Endodermal cell (in vitro differentiated cells): ENCODE data around the gene USP47. TPM values are rescaled to one million over a fixed set of nuclear protein-coding genes. Genes with fewer than 3 reads are reported as not detected.

Experiments used
- DNase-seq: peaks from one replicate; pipeline ENCODE4 v3.0.0-alpha.2; 2017
- H3K27ac ChIP-seq: 2 replicates; pipeline ENCODE4 v1.5.1; 2013; ENCODE audit warnings: mild to moderate bottlenecking, low read depth, low read length, moderate library complexity
- H3K27me3 ChIP-seq: 2 replicates; pipeline ENCODE4 v1.6.1; 2013; ENCODE audit warnings: mild to moderate bottlenecking, low read length, moderate library complexity; ENCODE audit not compliant: insufficient read depth, control insufficient read depth, poor library complexity, severe bottlenecking
- H3K36me3 ChIP-seq: 2 replicates; pipeline ENCODE4 v1.7.0; 2013; ENCODE audit warnings: mild to moderate bottlenecking, low read length, moderate library complexity; ENCODE audit not compliant: control insufficient read depth, insufficient read depth
- H3K4me1 ChIP-seq: one replicate; pipeline ENCODE4 v1.7.0; 2013; ENCODE audit warnings: low read length; ENCODE audit not compliant: control insufficient read depth, insufficient read depth
- H3K4me3 ChIP-seq: 2 replicates; pipeline ENCODE4 v1.5.1; 2013; ENCODE audit warnings: mild to moderate bottlenecking, low read length, moderate library complexity
- H3K9ac ChIP-seq: 2 replicates; pipeline ENCODE4 v1.6.1; 2013; ENCODE audit warnings: mild to moderate bottlenecking, low read length, moderate library complexity; ENCODE audit not compliant: poor library complexity, severe bottlenecking; ENCODE audit errors: extremely low read depth
- H3K9me3 ChIP-seq: 2 replicates; pipeline ENCODE4 v1.6.1; 2013; ENCODE audit warnings: mild to moderate bottlenecking, low read length, moderate library complexity; ENCODE audit not compliant: control insufficient read depth
- H3K27ac Mint-ChIP-seq: 2 replicates; pipeline ENCODE4 v1.8.0; 2020; ENCODE audit warnings: mixed read lengths
- H3K27me3 Mint-ChIP-seq: 2 replicates; pipeline ENCODE4 v1.8.0; 2021; ENCODE audit warnings: mild to moderate bottlenecking, mixed read lengths; ENCODE audit not compliant: insufficient read depth
- H3K36me3 Mint-ChIP-seq: 2 replicates; pipeline ENCODE4 v1.8.0; 2020; ENCODE audit warnings: low read depth, mixed read lengths
- H3K4me1 Mint-ChIP-seq: 2 replicates; pipeline ENCODE4 v1.8.0; 2020; ENCODE audit warnings: mixed read lengths
- H3K4me3 Mint-ChIP-seq: 2 replicates; pipeline ENCODE4 v1.8.0; 2020; ENCODE audit warnings: mild to moderate bottlenecking, moderate library complexity, mixed read lengths
- H3K9me3 Mint-ChIP-seq: 2 replicates; pipeline ENCODE4 v1.8.0; 2020; ENCODE audit warnings: mild to moderate bottlenecking, mixed read lengths
- CTCF ChIP-seq: fragments of 200-600 bp; sonication (generic); conservative IDR thresholded peaks from 2 replicates; pipeline ENCODE4 v1.5.0; 2021; ENCODE audit warnings: antibody characterized with exemption, mild to moderate bottlenecking
- WGBS, 2 experiments: methylation state at CpG; one replicate each; pipeline versions ENCODE4 v1.1.5 to v1.1.7; 2013; ENCODE audit warnings: missing lambda C conversion rate in 2 of 2, mixed read lengths in 1 of 2; ENCODE audit not compliant: insufficient coverage in 1 of 2, insufficient read length in 1 of 2; 5-methylcytosine and 5-hydroxymethylcytosine counted together
- total RNA-seq, 2 donors: library from RNA; stranded (reverse); fragmentation: NEBNext Ultra II Directional in 1 of 2; extraction: Animal tissue kit (Norgen Biotek cat#: 25700) in 1 of 2; gene quantifications; 2 replicates in 1 of 2; 3 replicates in 1 of 2; pipeline ENCODE4 v1.2.1, GENCODE V29; 2021

Gene USP47
- total RNA-seq, 2 donors from 2014 or later: 26.3 to 26.9 TPM

DNA sequence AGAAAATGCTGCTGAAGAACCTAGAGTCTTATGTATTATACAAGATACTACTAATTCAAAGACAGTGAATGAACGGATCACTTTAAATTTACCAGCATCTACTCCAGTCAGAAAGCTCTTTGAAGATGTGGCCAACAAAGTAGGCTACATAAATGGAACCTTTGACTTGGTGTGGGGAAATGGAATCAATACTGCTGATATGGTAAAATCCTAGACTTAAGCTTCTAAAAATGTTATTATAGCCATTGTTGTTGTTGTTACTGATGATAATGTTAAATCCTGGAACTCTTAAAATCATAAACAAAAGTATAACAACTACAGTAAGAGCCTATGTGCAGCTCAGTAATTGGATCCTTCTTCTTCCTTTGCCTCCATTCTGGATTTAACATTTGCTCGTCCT lies 38.4 kb downstream of the USP47 start:
- no peak overlapping the region for H3K4me3 ChIP-seq
- H3K9me3 Mint-ChIP-seq: no peaks in the 10 kb centered on the region
- H3K4me1 Mint-ChIP-seq: peaks cover 8% of the 10 kb centered on the region
- H3K36me3 ChIP-seq: peaks cover 26% of the 10 kb centered on the region
- no peak for DNase-seq
- no peaks in the 10 kb centered on the region for H3K4me1 ChIP-seq
- no peak overlapping the region for H3K27ac ChIP-seq
- no peaks in the 10 kb centered on the region for H3K27me3 Mint-ChIP-seq
- H3K9ac ChIP-seq: no peak overlapping the region
- H3K27ac Mint-ChIP-seq: no peak overlapping the region
- no peak for TF ChIP-seq CTCF
- peaks cover 9% of the 10 kb centered on the region for H3K36me3 Mint-ChIP-seq
- no peak overlapping the region for H3K4me3 Mint-ChIP-seq
- 80 to 86% methylated on average over 1 of the region's 2 CpGs for WGBS, 2 experiments
- H3K9me3 ChIP-seq: no peaks in the 10 kb centered on the region
- no peaks in the 10 kb centered on the region for H3K27me3 ChIP-seq

GRCh38 chr11:11882539-11882938 lies 40.8 kb downstream of the USP47 start:
- Mint-ChIP-seq H3K4me3 (no peak overlapping the region), H3K27ac (no peak overlapping the region), H3K4me1 (peaks cover 6% of the 10 kb centered on the region), H3K36me3 (peaks cover 29% of the 10 kb centered on the region), H3K9me3 (no peaks in the 10 kb centered on the region), H3K27me3 (no peaks in the 10 kb centered on the region)
- DNase-seq: no peak
- Histone ChIP-seq H3K4me3 (no peak overlapping the region), H3K9me3 (no peaks in the 10 kb centered on the region), H3K27me3 (no peaks in the 10 kb centered on the region), H3K36me3 (peaks cover 50% of the 10 kb centered on the region), H3K27ac (no peak overlapping the region), H3K4me1 (no peaks in the 10 kb centered on the region), H3K9ac (no peak overlapping the region)
- WGBS, 2 experiments: 88 to 90% methylated on average over 1 to 2 of the region's 2 CpGs
- TF ChIP-seq CTCF: no peak

DNA sequence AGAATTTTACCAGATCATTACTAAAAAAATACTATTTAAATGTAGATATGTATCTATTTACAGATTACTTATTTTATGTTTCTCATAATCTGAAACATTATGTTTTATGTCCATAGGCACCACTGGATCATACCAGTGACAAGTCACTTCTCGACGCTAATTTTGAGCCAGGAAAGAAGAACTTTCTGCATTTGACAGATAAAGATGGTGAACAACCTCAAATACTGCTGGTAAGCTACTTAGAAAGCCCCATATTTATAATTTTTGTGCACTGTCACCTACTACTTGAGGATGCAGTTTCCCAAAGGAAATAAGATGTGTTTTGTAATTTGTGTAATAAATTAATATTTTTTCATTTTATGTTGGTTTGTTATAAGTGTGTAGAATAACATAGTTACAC lies 42.6 kb downstream of the USP47 start:
- Mint-ChIP-seq H3K27me3 (no peaks in the 10 kb centered on the region), H3K9me3 (no peaks in the 10 kb centered on the region), H3K4me3 (no peak overlapping the region), H3K36me3 (peaks cover 36% of the 10 kb centered on the region), H3K27ac (no peak overlapping the region), H3K4me1 (peaks cover 8% of the 10 kb centered on the region)
- Histone ChIP-seq H3K4me1 (no peaks in the 10 kb centered on the region), H3K27ac (no peak overlapping the region), H3K27me3 (no peaks in the 10 kb centered on the region), H3K9me3 (no peaks in the 10 kb centered on the region), H3K36me3 (peaks cover 61% of the 10 kb centered on the region), H3K9ac (no peak overlapping the region), H3K4me3 (no peak overlapping the region)
- 97% methylated on average over 2 of the region's 2 CpGs; no CpG with 5 or more reads in 1 of the 2 experiments for WGBS, 2 experiments
- TF ChIP-seq CTCF: no peak
- DNase-seq: no peak
